HG03159 (cell line): ENCODE measurements around the gene ROM1.
"Not testable (repeated sequence)": the region's sequence is repeated elsewhere in the genome, so short reads cannot be mapped to it uniquely, and the experiment has no call there.

Experiments
- ATAC-seq: cut with Tn5 transposase; IDR thresholded peaks from one replicate; pipeline ENCODE4 v1.9.1; 2021; ENCODE audit warnings: mild to moderate bottlenecking, moderate library complexity; ENCODE audit not compliant: unreplicated experiment

Gene ROM1

DNA sequence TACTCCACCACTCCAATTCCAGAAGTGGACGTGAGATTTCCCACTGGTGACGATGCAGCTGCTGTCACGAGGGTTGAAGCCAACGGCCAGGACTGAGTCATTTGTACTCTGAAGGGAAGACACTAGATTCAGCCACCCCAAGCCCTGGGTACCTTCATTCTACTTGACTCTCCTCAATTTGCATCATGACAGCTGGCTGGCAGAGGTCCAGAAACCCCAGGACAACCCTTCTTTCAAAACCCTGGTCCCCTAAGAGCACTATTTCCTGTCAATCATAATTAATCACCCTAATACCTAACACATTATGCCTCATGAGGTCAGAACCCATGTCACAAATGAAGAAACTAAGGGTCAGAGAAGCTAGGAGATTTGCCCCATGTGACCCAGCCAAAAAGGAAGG, 5.3 kb upstream of the ROM1 start:
- no peak for ATAC-seq

DNA sequence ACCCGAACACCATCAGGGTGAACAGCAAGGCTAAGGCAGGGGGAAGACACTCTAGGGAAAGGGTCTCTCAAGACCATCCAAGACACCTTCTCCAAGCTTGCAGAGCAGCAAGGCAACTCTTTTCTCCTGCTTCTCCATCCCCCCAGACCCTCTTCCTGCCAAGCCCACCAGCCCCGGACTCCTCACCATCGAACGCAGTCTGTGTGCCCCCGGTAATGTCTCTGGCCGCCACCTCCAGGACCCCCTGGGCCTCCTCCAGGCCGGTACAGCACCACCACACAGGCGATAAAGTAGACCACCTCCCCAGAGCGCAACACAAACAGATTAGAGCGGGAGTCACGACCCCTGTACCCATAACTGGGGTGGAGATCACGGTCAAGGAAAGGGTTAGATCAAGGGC, 4.3 kb upstream of the ROM1 start:
- ATAC-seq: no peak

DNA sequence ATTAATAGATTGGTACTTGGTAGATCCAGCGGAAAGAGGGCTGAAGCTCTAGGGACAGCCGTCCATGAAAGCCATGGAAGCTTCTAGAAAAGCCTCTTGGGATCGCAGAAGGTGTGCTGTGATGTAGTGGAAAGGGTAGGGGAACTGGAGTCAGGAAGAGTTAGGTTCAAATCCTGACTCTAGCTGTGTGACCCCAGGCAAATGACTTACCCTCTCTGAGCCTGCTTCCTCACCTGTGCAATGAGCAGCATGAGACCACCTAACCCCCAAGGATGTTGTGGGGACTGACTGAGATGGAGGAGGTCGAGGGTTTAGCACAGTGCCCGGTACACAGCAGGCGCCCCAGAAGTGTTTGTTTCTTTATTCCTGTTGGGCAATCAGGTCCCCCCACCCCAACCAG, 2.7 kb upstream of the ROM1 start:
- no peak for ATAC-seq

DNA sequence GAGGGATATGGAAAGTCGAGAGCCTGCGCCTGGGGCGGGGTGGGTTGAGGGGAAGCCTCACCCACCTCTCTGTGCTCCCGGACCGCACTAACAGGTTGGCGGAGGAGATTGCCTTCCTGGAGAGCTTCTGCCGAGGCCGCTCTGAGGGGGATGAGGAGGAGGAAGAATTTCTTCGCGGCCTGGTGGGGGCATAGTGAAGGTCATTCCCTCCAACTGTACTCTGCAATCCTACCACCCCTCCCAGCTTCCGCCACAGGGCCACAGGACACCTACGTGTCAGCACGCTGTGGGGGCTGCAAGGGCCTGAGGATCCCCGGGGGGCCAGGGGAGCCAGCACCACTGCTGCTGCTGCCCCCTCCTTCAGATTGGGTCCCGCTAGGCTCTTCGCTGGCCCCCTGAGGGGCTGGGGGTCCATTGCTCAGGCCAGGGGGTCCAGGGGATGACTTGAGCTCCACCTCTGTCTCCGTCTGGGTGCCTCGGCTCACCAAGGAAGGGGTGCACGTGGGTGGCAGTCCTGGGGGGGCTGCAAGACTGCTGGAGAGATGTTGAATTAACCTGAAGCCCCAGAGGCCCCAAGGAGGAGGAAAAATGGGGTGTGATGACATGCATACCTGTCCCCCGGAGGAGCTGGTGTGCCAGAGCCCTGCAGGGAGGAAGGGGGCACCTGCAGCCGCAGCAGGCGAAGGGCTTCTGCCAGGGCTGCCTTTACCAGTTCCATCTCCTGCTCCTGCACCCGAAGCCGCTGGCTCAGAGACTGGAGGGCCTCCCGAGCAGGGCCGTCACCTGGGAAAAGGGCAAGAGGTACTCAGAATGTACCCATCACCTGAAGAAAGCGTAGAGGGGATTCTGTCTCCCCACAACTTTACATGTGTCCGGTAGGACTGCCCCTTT, 2.0 kb upstream of the ROM1 start:
- no peak for ATAC-seq

DNA sequence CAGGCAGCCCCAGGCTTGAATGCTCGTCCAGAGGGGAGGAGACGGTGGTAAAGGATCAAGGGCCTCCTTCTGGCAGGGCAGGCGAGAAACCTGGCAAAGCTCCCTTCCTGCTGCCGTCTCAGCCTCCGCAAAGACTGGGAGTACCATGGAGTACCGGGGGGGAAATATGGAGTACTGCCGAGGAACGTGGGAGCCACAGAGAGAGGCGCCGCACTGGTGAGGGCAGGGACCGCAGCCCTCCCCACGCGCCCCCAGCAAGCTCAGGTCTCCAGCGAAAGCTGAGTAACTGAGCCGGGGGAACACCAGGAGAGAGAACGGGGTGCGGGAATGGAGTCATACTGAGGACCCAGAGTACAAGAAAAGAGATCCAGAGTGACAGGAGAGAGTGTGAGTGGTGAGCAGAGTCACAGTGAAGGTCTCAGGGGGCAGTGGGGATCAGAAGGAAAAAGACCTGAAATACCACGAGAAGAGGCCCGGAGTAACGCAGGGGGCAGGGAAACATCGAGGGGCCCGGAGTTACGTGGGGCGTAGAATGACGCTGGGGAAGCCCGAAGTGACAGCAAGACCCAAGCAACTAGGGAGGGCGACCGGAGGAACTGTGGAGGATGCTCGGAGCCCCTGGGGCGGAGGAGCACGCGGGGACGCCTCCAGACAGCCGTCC, 1.2 kb upstream of the ROM1 start:
- peak; percentile 16 for ATAC-seq

DNA sequence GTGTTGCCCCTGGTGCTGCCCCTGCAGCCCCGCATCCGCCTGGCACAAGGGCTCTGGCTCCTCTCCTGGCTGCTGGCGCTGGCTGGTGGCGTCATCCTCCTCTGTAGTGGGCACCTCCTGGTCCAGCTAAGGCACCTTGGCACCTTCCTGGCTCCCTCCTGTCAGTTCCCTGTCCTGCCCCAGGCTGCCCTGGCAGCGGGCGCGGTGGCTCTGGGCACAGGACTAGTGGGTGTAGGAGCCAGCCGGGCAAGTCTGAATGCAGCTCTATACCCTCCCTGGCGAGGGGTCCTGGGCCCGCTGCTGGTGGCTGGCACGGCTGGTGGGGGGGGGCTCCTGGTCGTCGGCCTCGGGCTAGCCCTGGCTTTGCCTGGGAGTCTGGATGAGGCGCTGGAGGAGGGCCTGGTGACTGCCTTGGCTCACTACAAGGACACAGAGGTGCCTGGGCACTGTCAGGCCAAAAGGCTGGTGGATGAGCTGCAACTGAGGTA, 278 bp downstream of the ROM1 start:
- no peak for ATAC-seq

DNA sequence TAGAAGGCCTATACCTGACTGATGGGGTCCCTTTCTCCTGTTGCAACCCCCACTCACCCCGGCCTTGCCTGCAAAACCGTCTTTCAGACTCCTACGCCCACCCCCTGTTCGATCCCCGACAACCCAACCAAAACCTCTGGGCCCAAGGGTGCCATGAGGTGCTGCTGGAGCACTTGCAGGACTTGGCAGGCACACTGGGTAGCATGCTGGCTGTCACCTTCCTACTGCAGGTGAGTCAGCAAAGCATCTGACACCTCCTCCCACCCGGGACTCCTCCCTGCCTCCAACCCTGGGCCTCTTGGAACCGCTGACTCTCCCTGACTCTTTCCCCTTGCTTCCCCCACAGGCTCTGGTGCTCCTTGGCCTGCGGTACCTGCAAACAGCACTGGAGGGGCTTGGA, 1.2 kb downstream of the ROM1 start:
- no peak for ATAC-seq

DNA sequence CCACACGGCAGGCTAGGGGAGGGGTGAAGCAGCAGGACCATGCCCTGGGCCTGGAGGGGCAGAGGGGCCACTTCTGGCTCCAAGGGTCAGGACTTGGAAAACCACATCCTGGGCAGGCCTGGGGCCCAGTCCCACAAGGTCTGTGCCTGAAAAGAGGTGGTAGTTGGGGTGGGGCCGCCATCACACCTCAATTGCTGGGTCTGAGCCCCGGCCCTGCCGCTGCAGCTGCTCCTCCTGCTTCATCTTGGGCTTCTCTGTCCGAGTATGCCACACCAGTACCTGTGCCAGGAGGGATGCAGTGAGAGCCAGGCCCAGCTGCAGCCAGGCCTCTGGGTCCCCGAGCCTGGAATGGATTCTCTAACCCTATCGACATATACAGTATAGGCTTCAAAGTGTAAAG, 2.5 kb downstream of the ROM1 start:
- no peak for ATAC-seq

DNA sequence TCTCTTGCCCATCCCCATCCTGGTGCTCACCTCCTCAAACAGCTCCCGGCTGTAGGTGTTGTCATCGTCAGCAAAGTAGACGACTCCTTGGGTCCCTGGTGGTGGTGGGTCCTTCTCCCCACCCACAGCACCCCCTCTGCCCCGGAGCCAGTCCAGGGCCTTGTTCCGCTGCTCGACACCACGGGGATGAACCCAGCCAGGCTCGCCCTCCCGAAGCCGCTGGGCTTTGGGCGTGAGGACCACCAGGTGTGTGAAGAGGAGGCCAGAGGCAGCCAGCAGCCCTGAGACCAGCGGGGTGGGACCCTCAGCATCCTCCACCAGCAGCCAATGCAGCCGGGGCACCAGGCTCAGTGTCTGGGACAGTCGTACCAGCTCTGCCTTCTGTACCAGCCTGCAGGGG, 3.9 kb downstream of the ROM1 start:
- not testable (repeated sequence) for ATAC-seq

DNA sequence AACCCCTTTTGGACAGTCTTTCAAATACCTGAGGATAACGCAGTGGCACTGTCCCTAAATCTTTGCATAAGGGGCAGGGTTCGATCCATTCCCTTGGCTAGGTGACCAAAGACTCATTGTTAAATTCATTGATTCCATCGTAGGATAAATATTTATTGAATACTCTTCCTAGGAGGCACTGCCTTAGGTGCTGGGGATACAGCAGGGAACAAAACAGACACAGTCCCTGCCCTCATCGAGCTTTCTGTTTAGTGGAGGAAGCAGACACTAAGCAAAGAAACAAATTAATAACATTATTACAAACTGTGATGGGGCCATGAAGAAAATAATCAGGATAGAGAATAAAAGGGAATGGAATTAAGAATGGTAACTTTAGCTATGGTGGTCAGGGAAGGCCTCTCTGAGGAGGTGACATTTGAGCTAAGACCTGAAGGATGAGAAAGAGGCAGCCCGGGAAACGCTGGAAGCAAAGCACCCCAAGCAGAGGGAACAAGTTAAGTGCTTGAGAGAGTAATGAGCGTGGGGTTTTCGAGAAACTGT, 8.0 kb downstream of the ROM1 start:
- no peak for ATAC-seq

DNA sequence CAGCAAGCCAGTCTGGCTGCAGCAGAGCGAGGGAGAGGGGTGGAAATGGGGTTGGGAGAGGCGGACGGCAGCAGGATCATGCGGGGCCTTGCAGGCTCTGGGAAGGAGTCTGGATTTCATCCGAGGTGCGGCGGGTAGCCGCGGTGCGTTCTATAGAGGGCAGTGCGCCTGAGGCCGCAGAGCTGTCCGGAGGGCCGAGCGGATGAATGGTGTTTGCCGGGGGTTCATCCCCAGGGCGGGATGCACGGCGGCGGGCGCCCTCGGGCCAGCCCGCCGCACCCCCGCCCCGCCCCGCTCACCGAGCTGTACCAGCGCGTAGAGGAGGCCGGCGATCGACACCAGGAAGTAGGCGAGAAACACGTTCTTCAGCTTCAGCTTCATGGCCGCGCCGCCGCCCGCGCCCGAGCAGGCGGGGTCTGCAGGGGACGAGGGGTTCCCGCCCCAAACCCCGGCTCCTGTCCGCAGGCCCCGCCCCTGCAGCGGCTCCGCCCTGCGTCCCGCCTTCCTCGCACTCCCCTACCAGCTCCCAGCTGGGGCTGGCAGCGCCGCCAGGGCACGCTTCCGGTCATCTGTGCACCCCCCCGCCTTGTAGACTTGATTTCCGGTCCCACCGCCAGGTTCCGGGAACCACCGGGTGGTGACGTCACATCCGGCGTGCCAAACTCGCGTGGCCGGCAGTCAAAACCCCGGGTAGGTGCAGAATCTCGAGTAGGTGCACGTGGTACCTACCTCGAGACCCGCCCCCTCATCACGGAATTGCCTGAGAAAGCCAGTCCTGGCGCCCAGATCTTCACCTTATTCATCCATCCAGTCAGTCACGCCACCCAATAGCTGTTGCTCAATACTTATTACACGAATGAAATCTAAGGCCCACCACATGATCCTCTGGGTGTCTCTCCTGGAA, 8.8 kb downstream of the ROM1 start, which contains the start of gene B3GAT3:
TSS of gene B3GAT3 (minus strand) at position 420 of the 904 bp plus-strand sequence. CDS start at position 381, 39 bp downstream.
- ATAC-seq: peak; percentile 80

DNA sequence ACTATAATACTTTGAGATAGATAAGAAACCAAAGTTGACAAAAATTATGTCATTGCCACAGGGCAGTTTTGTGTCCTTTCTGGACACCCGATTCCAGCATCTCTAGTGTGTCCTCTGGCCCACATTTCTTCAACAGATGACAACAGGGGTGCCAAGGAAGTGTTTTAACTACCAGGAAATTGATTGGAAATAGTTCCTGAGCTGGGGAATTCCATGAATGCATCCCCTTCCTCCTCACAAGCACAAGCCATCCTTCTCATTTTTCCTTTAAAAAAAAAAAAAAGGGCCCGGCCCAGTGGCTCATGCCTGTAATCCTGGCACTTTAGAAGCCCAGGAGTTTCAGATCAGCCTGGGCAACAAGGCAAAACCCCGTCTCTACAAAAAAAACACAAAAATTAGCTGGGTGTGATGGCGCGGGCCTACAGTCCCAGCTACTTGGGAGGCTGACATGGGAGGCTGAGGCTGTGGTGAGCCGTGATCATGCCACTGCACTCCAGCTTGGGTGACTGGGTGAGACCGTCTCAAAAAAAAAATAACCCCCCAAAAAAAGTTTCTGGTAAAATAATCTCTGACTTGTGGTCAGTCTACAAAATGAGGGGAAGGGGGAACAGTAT, 9.5 kb downstream of the ROM1 start:
- no peak for ATAC-seq

DNA sequence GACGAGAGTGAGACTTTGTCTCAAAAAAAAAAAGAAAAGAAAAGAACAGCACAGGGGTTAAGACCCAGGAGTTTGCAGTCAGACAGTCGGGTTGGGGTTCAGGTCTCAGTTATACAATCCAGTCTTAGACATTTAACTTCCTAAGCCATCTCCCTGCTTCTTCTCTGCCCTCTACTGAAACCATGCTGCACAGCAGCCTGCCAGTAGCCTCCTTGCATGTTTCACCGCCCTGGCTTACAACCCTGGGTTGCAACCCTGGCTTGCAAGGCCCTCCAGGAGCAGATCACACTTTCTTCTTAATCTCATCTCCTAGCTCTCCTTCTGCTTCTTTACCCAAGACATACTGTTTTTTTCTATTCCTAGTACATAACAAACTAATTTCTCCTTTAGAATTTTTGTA, 14.7 kb downstream of the ROM1 start:
- no peak for ATAC-seq

DNA sequence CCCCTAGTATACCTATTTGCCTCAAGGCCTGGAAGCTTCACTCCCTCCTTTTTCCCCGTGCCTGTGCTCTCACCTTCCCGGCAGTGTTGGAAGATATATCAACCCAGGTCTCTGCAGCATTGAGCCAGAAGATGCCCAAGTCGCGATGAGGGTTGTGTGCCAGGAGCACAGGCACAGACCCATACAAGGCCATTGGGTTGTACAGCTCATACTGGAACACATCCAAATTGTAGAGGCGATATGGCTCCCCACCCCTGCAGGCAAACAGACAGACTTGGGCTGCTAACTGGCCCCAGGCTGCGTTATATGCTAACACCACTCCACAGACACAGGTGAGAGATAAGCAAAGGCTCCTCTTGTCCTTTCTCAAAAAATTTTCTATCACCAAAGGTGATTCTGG, 19.4 kb downstream of the ROM1 start:
- ATAC-seq: no peak

DNA sequence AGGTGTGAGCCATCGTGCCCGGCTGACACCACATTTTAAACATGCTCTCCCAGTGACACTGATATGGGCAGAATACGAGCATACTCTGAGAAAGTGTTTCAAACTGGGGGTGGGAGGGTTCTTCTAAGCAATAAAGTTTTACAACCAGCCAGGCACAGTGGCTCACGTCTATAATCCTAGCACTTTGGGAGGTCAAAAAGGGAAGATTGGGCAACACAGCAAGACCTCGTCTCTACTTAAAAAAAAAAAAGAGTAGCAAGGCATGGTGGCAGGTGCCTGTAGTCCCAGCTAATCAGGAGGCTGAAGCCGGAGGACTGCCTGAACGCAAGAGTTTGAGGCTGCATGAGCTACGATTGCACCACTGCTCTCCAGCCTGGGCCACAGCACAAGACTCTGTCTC, 31.2 kb downstream of the ROM1 start:
- ATAC-seq: no peak

DNA sequence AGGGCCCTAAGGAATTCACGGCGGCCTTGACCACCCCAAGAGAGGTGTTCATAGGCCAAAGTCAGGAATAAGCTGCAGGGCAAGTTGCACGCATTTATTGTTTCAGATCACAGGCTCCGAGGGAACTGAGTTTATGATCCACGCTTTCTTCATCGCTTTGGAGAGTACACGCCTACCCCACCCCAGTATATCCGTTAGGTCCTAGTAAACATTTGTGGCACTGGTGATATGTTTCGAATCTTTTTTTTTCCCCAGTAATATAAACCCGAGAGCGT, 32.6 kb downstream of the ROM1 start:
- no peak for ATAC-seq

DNA sequence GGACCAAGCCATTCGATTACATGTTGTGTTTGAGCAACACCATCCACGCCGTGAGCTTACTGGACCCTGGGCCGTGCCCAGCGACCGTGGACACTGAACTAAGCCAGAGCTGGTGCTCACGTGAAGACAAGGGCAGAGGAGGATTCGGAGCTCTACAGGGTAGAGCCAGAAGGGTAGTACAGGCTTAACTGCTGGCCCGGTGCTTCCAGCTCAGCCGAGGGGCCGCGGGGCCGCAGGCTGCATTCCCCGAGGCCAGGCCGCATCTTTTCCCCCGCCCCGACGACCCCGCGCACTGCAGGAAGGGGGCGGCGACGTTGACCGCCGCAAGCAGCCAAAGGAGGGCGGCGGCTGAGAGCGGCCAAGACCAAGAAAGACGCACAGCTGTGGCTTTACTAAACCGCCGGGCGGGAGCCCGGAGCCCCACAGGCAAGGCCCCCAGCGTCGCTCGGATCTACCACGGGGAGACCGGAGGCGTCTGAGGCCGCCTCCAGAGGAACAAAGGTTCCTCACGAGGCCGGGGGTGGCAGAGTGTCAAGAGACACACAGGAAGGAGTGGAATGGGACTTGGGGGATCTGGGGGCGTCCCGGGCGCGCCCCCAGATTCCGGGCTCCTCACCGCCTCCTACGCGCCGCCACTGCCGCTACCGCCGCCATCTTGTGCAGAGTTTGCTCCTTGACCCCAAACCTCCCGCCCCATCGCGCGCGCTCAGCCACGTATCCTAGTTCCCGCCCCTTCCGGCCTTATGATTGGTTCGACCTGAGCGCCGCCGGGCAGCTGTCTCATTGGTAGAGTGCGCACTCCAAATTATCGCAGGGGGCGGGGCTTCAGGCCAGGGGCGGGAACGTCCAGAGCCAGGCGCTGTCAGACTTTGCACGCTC, 33.1 kb downstream of the ROM1 start, which contains the start of gene GANAB:
TSS of gene GANAB (minus strand) at position 668 of the 879 bp plus-strand sequence. CDS start at position 654, 14 bp downstream.
- ATAC-seq: peak; percentile 92

DNA sequence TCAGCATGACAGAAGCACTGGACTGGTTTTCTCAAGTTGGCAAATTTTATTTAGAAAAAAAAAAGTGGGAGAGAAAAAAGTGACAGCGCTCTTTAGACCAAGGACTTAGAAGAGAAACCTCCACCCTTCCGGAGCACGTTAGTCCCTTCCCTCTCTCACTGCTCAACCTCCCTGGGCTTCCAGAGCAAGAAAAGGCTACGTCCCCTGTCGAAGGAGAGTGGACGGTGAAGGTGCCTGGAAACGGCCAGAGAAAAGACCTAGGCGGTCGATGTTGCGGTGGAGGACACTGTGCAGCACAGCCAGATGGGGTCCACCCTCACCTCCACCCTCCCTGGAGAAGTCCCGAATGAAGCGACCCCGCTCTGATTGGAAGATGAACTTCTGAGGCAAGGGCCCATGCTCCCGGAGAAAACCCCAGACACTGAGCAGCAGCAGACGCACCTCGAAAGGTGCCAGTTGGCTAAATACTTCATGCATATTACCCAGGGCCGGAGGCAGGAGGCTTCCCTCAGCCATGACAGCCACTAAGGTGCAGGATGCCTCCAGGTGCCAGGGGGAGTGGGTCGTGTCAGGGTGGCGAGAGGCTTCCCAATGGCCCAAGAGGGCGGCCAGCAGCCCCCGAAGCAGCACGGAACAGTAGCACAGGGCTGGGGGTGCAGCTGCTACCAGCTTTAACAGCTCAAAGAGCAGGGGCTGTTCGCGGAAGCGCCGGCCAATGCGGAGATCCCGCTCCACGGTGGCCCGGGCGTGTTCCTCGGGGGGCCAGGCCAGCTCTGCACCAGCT, 34.0 kb downstream of the ROM1 start:
- ATAC-seq: peak; percentile 3

DNA sequence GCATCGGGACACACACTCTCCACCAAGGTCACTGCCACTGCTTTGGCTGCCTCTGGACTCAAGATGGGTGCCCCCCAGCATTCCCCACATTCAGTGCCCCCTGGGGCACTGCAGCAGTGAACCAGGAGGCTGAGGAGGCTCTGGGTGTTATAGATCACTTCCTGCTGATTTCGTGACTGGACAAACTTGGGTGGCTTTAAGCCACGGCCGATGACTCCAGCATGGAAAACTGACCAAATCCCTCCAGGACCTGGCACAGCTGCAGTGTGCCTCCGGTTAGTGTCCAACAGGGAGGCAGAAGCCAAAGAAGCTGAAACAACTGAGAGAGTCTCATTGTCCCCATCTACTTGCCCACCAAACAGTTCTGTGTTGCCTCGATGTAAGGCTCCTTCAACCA, 34.5 kb downstream of the ROM1 start:
- no peak for ATAC-seq
